ENCODE data around the gene DGAT2. TPM values are rescaled to one million over a fixed set of nuclear protein-coding genes. Genes with fewer than 3 reads are reported as not detected.

Gene DGAT2
- total RNA-seq, 1 experiment from 2014 or later, result 1.6 TPM

GRCh38 chr11:75784506-75784905 is 15.9 kb downstream of the DGAT2 start:
- Mint-ChIP-seq H3K4me1 (no peaks in the 10 kb centered on the region), H3K36me3 (no peaks in the 10 kb centered on the region), H3K4me3 (no peak overlapping the region), H3K9me3 (no peaks in the 10 kb centered on the region), H3K27me3 (ENCODE audit: low read depth) (no peaks in the 10 kb centered on the region), H3K27ac (no peak overlapping the region)
- POLR2A ChIA-PET, result no interaction called here
- TF ChIP-seq EMX1 (CRISPR knock-in tag; IDR thresholded peaks at IDR 0.05) (no peak), TCF7 (CRISPR knock-in tag; IDR thresholded peaks at IDR 0.05; ENCODE audit: low read depth) (no peak), ELF4 (CRISPR knock-in tag; IDR thresholded peaks at IDR 0.05; ENCODE audit: low read depth) (no peak), ZNF138 (CRISPR knock-in tag; conservative IDR thresholded peaks at IDR 0.05) (no peak), OVOL2 (CRISPR knock-in tag; IDR thresholded peaks at IDR 0.05; ENCODE audit: borderline replicate concordance) (no peak), RORB (CRISPR knock-in tag; IDR thresholded peaks at IDR 0.05) (no peak), ARID4B (CRISPR knock-in tag; IDR thresholded peaks at IDR 0.05; ENCODE audit: borderline replicate concordance) (no peak), E2F5 (CRISPR knock-in tag; IDR thresholded peaks at IDR 0.05) (no peak)
- ATAC-seq, result no peak
- DNase-seq (ENCODE audit: low spot score), result no peak
- CTCF ChIA-PET, result interaction anchor here (2.0 kb wide), 1 partner anchor 61 kb away, joined by 10 read pairs; no protein-coding TSS in a partner anchor

GRCh38 chr11:75785187-75785586 is 16.6 kb downstream of the DGAT2 start:
- DNase-seq (ENCODE audit: low spot score) (no peak), ATAC-seq (no peak)
- H3K27ac Mint-ChIP-seq, result no peak overlapping the region
- H3K9me3 Mint-ChIP-seq, result no peaks in the 10 kb centered on the region
- no peaks in the 10 kb centered on the region for H3K27me3 Mint-ChIP-seq (ENCODE audit: low read depth)
- no peak overlapping the region for H3K4me3 Mint-ChIP-seq
- no peaks in the 10 kb centered on the region for H3K4me1 Mint-ChIP-seq
- CTCF ChIA-PET, result interaction anchor here (1.6 to 2.0 kb wide), 2 partner anchors 10 to 62 kb away, joined by 4 to 10 read pairs; no protein-coding TSS in a partner anchor
- no peaks in the 10 kb centered on the region for H3K36me3 Mint-ChIP-seq
- no peak for TF ChIP-seq ZNF396 (CRISPR knock-in tag; IDR thresholded peaks at IDR 0.05; ENCODE audit: borderline replicate concordance)
- TF ChIP-seq FOXJ3 (CRISPR knock-in tag; IDR thresholded peaks at IDR 0.05; ENCODE audit: borderline replicate concordance), result no peak
- TF ChIP-seq ESRRA (CRISPR knock-in tag; IDR thresholded peaks at IDR 0.05; ENCODE audit: borderline replicate concordance), result no peak
- no peak for TF ChIP-seq GRHL2 (CRISPR knock-in tag; IDR thresholded peaks at IDR 0.05; ENCODE audit: insufficient replicate concordance, severe bottlenecking)
- no peak for TF ChIP-seq ZNF121 (CRISPR knock-in tag; IDR thresholded peaks at IDR 0.05)
- TF ChIP-seq SP1 (CRISPR knock-in tag; conservative IDR thresholded peaks at IDR 0.05), result no peak
- TF ChIP-seq ZNF281 (CRISPR knock-in tag; IDR thresholded peaks at IDR 0.05), result no peak
- TF ChIP-seq ATF1 (CRISPR knock-in tag; IDR thresholded peaks at IDR 0.05), result no peak
- no peak for TF ChIP-seq SMAD3 (CRISPR knock-in tag; IDR thresholded peaks at IDR 0.05; ENCODE audit: borderline replicate concordance)
- no peak for TF ChIP-seq CDX4 (CRISPR knock-in tag; IDR thresholded peaks at IDR 0.05; ENCODE audit: borderline replicate concordance)
- no peak for TF ChIP-seq NR2C2 (CRISPR knock-in tag; IDR thresholded peaks at IDR 0.05)
- no peak for TF ChIP-seq NFE2L1 (CRISPR knock-in tag; IDR thresholded peaks at IDR 0.05)
- TF ChIP-seq ELF4 (CRISPR knock-in tag; IDR thresholded peaks at IDR 0.05; ENCODE audit: low read depth), result no peak
- TF ChIP-seq EMX1 (CRISPR knock-in tag; IDR thresholded peaks at IDR 0.05), result no peak
- POLR2A ChIA-PET, result interaction anchor here (1.0 kb wide), 1 partner anchor 47 kb away, joined by 3 read pairs; no protein-coding TSS in a partner anchor

Measured in WTC11 (cell line).